ENCODE results near the gene IQSEC2.

DNA sequence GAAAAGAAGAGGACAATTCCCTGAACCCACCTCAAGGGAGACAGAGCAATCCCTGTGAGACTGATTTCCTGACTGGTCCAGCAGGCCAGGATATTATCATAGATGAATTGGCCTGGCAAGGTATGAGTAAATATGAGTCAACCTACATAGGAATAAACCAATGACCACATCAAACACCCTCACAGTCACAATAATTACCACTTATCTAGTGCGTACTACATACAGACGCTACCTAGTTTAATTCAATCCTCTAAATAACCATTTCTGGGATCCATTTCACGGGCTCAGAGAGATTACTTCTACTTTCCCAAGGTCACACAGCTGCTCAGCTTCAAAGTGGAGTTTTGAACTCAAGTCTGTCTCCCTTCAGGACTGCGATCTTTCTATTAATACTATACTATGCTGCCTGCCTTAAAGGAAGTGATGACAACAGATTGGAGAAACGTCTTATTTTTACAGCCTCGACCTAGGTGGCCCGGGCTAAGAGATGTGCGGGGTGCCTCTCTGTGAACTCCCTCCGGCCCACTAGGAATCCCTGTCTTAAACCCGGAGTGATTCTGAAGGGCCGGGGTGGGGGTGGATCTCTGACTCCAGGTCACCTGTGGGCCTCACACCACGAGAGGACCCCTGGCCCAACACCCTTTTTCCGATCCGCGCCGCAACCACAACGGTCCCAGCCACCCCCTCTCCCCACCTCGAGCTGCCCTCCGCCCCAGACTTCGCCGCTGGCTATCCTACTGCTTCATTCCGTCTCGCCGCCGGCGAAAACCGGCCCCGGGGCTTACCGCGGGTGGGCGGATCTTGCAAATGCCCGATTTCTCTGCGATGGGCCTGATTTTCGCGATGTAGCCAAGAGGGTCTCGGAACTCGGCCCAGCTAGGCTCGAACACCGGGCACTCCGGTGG is 57.2 kb downstream of the IQSEC2 start:
- TF ChIP-seq, protein P1, sequence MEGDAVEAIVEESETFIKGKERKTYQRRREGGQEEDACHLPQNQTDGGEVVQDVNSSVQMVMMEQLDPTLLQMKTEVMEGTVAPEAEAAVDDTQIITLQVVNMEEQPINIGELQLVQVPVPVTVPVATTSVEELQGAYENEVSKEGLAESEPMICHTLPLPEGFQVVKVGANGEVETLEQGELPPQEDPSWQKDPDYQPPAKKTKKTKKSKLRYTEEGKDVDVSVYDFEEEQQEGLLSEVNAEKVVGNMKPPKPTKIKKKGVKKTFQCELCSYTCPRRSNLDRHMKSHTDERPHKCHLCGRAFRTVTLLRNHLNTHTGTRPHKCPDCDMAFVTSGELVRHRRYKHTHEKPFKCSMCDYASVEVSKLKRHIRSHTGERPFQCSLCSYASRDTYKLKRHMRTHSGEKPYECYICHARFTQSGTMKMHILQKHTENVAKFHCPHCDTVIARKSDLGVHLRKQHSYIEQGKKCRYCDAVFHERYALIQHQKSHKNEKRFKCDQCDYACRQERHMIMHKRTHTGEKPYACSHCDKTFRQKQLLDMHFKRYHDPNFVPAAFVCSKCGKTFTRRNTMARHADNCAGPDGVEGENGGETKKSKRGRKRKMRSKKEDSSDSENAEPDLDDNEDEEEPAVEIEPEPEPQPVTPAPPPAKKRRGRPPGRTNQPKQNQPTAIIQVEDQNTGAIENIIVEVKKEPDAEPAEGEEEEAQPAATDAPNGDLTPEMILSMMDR (IDR thresholded peaks at IDR 0.05) = no peak
- TF ChIP-seq EP300 (IDR thresholded peaks at IDR 0.05) = no peak
- no peak for TF ChIP-seq POLR2A (IDR thresholded peaks at IDR 0.05)
